NCI-H187 (cell line): ENCODE results near the gene TBC1D22A.
"Not testable (repeated sequence)": the region's sequence is repeated elsewhere in the genome, so short reads cannot be mapped to it uniquely, and the experiment has no call there.

ENCODE experiments used
- DNase-seq, 2 experiments: peaks; one replicate each; lab custom pipeline; 2025; lab: John Stamatoyannopoulos, UW

The TBC1D22A gene

GRCh38 chr22:47047321-47048122 lies 285.1 kb downstream of the TBC1D22A start:
- no peak for DNase-seq

- DNase-seq = no peak
Measured at GRCh38 chr22:47048123-47049077, 285.9 kb downstream of the TBC1D22A start.

GRCh38 chr22:47049078-47049624 lies 286.7 kb downstream of the TBC1D22A start:
- DNase-seq = no peak

GRCh38 chr22:47049736-47050400 lies 287.4 kb downstream of the TBC1D22A start:
- DNase-seq = not testable (repeated sequence)

GRCh38 chr22:47050401-47051051 lies 288.1 kb downstream of the TBC1D22A start:
- no peak for DNase-seq

GRCh38 chr22:47051441-47052071 lies 289.1 kb downstream of the TBC1D22A start:
- peak; percentile 13 to 61 for DNase-seq

GRCh38 chr22:47052236-47053012 lies 290.0 kb downstream of the TBC1D22A start:
- DNase-seq = no peak

GRCh38 chr22:47053013-47053725 lies 290.7 kb downstream of the TBC1D22A start:
- DNase-seq = no peak

GRCh38 chr22:47053726-47054141 lies 291.3 kb downstream of the TBC1D22A start:
- no peak for DNase-seq

- DNase-seq = no peak
Measured at GRCh38 chr22:47054231-47055072, 292.0 kb downstream of the TBC1D22A start.

GRCh38 chr22:47055073-47055355 lies 292.6 kb downstream of the TBC1D22A start:
- DNase-seq = no peak

- DNase-seq = no peak
Measured at GRCh38 chr22:47055461-47055860, 293.0 kb downstream of the TBC1D22A start.

GRCh38 chr22:47055921-47056320 lies 293.5 kb downstream of the TBC1D22A start:
- no peak for DNase-seq

GRCh38 chr22:47056361-47056760 lies 293.9 kb downstream of the TBC1D22A start:
- DNase-seq = no peak

- no peak for DNase-seq
Measured at GRCh38 chr22:47056776-47057470, 294.5 kb downstream of the TBC1D22A start.

GRCh38 chr22:47057916-47058585 lies 295.6 kb downstream of the TBC1D22A start:
- no peak for DNase-seq

- DNase-seq = no peak
Measured at GRCh38 chr22:47059076-47059475, 296.6 kb downstream of the TBC1D22A start.
